HEK293 (cell line): ENCODE data around the gene COL15A1.

Source experiments
- KLF10 ChIP-seq: fragments of 450-650 bp; IDR thresholded peaks from 2 replicates; pipeline ENCODE4 v1.5.1; 2018; ENCODE audit warnings: missing biosample characterization, mild to moderate bottlenecking, missing genetic modification characterization
- TCF7L2 ChIP-seq: IDR thresholded peaks from 2 replicates; pipeline ENCODE4 v1.6.1; 2011; ENCODE audit warnings: low read depth, mild to moderate bottlenecking, inconsistent platforms, low read length, moderate library complexity, borderline replicate concordance
- ZFP3 ChIP-seq: fragments of 450-650 bp; formaldehyde crosslinking; IDR thresholded peaks from 2 replicates; pipeline ENCODE4 v1.5.1; 2016; ENCODE audit warnings: low read depth, missing biosample characterization, missing genetic modification characterization
- ZNF114 ChIP-seq: fragments of 450-650 bp; formaldehyde crosslinking; IDR thresholded peaks from 2 replicates; pipeline ENCODE4 v1.5.0; 2017; ENCODE audit warnings: missing biosample characterization, missing genetic modification characterization
- ZNF140 ChIP-seq: fragments of 450-650 bp; formaldehyde crosslinking; IDR thresholded peaks from 2 replicates; pipeline ENCODE4 v1.5.1; 2016; ENCODE audit warnings: missing biosample characterization, missing genetic modification characterization
- ZNF24 ChIP-seq: fragments of 450-650 bp; formaldehyde crosslinking; IDR thresholded peaks from 2 replicates; pipeline ENCODE4 v1.5.1; 2016; ENCODE audit warnings: missing biosample characterization, missing genetic modification characterization
- ZNF274 ChIP-seq, 2 experiments: fragments of 200-500 bp in 1 of 2; fragments of 450-650 bp in 1 of 2; sonication (Bioruptor generic) in 1 of 2; formaldehyde crosslinking in 1 of 2; IDR thresholded peaks; 2 replicates each; pipeline versions ENCODE4 v1.5.1 to v1.6.1; 2014 to 2016; ENCODE audit warnings: borderline replicate concordance in 1 of 2, inconsistent platforms in 1 of 2, low read length in 1 of 2, missing biosample characterization in 1 of 2, missing genetic modification characterization in 1 of 2
- ZNF324 ChIP-seq: fragments of 450-650 bp; formaldehyde crosslinking; IDR thresholded peaks from 2 replicates; pipeline ENCODE4 v1.5.1; 2016; ENCODE audit warnings: missing biosample characterization, missing genetic modification characterization
- TF ChIP-seq, protein P1 (sequence below): fragments of 450-650 bp; formaldehyde crosslinking; IDR thresholded peaks from 2 replicates; pipeline ENCODE4 v1.5.1; 2016; ENCODE audit warnings: missing biosample characterization, missing genetic modification characterization
- TF ChIP-seq, protein P2 (sequence below): fragments of 450-650 bp; formaldehyde crosslinking; conservative IDR thresholded peaks from 2 replicates; pipeline ENCODE4 v1.5.1; 2016; ENCODE audit warnings: low read depth, missing biosample characterization, missing genetic modification characterization
- TF ChIP-seq, protein P3 (sequence below): fragments of 450-650 bp; formaldehyde crosslinking; IDR thresholded peaks from 2 replicates; pipeline ENCODE4 v1.5.1; 2017; ENCODE audit warnings: missing biosample characterization, missing genetic modification characterization

DNA sequence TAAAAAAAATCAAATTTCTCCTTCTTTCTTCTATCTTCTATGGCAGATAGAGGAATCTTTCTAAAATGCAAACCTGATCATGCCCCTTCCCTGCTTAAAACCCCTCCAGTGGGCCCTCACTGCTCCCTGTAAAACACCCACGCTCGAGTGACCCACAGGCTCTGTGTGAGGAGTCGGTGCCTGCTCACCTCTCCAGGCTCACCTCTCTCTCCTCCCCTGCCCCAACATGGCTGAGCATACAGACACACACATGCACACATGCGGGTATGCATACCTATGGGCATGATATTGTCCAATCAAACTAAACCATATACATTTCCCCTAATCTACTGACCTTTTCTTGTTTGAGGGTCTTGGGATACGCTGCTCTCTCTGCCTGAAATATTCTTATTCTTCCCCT is 40.8 kb upstream of the COL15A1 start:
- no peak for TF ChIP-seq ZNF274 (IDR thresholded peaks at IDR 0.05; ENCODE audit: low read length)
- no peak for TF ChIP-seq ZNF274 (tag by site-specific recombination; IDR thresholded peaks at IDR 0.05; ENCODE audit: borderline replicate concordance)
- TF ChIP-seq, protein P1, sequence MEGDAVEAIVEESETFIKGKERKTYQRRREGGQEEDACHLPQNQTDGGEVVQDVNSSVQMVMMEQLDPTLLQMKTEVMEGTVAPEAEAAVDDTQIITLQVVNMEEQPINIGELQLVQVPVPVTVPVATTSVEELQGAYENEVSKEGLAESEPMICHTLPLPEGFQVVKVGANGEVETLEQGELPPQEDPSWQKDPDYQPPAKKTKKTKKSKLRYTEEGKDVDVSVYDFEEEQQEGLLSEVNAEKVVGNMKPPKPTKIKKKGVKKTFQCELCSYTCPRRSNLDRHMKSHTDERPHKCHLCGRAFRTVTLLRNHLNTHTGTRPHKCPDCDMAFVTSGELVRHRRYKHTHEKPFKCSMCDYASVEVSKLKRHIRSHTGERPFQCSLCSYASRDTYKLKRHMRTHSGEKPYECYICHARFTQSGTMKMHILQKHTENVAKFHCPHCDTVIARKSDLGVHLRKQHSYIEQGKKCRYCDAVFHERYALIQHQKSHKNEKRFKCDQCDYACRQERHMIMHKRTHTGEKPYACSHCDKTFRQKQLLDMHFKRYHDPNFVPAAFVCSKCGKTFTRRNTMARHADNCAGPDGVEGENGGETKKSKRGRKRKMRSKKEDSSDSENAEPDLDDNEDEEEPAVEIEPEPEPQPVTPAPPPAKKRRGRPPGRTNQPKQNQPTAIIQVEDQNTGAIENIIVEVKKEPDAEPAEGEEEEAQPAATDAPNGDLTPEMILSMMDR (tag by site-specific recombination) = no peak
- TF ChIP-seq TCF7L2 = no peak
- no peak for TF ChIP-seq KLF10
- TF ChIP-seq ZNF324 (tag by site-specific recombination) = no peak
- TF ChIP-seq ZFP3 (tag by site-specific recombination) = no peak
- TF ChIP-seq ZNF114 (tag by site-specific recombination) = no peak
- TF ChIP-seq, protein P2, sequence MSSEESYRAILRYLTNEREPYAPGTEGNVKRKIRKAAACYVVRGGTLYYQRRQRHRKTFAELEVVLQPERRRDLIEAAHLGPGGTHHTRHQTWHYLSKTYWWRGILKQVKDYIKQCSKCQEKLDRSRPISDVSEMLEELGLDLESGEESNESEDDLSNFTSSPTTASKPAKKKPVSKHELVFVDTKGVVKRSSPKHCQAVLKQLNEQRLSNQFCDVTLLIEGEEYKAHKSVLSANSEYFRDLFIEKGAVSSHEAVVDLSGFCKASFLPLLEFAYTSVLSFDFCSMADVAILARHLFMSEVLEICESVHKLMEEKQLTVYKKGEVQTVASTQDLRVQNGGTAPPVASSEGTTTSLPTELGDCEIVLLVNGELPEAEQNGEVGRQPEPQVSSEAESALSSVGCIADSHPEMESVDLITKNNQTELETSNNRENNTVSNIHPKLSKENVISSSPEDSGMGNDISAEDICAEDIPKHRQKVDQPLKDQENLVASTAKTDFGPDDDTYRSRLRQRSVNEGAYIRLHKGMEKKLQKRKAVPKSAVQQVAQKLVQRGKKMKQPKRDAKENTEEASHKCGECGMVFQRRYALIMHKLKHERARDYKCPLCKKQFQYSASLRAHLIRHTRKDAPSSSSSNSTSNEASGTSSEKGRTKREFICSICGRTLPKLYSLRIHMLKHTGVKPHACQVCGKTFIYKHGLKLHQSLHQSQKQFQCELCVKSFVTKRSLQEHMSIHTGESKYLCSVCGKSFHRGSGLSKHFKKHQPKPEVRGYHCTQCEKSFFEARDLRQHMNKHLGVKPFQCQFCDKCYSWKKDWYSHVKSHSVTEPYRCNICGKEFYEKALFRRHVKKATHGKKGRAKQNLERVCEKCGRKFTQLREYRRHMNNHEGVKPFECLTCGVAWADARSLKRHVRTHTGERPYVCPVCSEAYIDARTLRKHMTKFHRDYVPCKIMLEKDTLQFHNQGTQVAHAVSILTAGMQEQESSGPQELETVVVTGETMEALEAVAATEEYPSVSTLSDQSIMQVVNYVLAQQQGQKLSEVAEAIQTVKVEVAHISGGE (tag by site-specific recombination) = no peak
- TF ChIP-seq, protein P3, sequence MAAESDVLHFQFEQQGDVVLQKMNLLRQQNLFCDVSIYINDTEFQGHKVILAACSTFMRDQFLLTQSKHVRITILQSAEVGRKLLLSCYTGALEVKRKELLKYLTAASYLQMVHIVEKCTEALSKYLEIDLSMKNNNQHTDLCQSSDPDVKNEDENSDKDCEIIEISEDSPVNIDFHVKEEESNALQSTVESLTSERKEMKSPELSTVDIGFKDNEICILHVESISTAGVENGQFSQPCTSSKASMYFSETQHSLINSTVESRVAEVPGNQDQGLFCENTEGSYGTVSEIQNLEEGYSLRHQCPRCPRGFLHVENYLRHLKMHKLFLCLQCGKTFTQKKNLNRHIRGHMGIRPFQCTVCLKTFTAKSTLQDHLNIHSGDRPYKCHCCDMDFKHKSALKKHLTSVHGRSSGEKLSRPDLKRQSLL (tag by site-specific recombination) = no peak
- TF ChIP-seq ZNF24 = no peak
- no peak for TF ChIP-seq ZNF140 (tag by site-specific recombination)
